G401 (cell line): ENCODE results near the gene ARHGAP26. TPM values are rescaled to one million over a fixed set of nuclear protein-coding genes. Genes with fewer than 3 reads are reported as not detected.

Source experiments
- DNase-seq: peaks from one replicate; pipeline ENCODE4 v3.0.0-alpha.2; 2015; ENCODE audit warnings: low spot score
- in situ Hi-C: cut with HindIII; loops from 2 replicates; pipeline ENCODE4 v1.10.0; 2016; ENCODE audit warnings: low sequenced_read_pairs, mixed read lengths
- total RNA-seq: library from RNA; depleted of rRNA; stranded (reverse); fragments of >200 nt; shearing (Covaris generic); gene quantifications from 2 replicates; pipeline ENCODE4 v1.2.3, GENCODE V29; 2014; rRNA removed

The ARHGAP26 gene
- total RNA-seq, 1 experiment from 2014 or later: not detected

DNA sequence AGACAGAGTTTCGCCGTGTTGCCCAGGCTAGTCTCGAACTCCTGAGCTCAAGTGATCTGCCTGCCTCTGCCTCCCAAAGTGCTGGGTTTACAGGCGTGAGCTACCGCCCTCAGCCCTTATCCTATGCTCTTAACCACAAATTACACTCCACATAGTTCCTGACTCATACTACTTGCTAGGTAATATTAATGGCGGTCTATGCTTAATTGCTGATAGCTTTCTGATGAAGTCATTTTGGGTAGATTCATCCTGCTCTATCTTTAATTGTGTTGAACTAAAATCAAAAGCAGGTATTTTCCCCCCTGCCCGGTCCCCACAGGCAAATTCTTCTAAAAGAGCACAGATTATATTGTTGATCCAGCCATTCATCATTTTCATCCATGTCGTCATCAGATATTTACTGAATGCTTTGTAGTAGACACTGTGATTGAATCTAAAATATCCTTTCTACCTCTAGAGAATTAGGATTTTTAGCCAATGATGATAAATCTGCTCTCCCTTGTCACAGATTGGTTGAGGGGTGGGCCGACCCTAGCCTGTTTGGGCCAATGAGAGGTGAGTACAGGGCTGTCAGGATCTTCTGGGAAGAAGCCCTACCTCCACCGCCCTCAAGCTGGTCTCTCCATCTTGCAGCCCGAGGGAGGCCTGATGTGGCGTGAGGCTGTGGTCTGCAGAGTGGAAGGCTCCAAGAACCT, 488.5 kb downstream of the ARHGAP26 start:
- in situ Hi-C loops: no loop called here
- DNase-seq: no peak

DNA sequence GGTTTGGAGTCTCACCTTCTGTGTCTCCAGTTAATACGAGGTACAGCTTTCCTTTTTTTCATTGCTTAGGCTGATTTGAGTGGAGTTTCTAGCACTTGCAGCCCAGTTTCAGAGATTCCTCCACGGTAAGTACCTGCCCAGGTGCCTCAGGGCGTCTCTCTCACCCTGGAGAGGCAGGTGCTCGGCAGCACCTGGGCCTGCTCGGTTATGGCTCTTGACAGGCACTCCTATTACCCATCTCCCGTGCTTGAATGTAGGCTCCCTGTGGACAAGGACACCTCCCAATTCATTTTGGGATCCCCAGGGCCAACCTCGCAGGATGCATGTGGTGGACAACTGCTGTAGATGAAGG, 489.1 kb downstream of the ARHGAP26 start:
- in situ Hi-C loops: no loop called here
- no peak for DNase-seq

DNA sequence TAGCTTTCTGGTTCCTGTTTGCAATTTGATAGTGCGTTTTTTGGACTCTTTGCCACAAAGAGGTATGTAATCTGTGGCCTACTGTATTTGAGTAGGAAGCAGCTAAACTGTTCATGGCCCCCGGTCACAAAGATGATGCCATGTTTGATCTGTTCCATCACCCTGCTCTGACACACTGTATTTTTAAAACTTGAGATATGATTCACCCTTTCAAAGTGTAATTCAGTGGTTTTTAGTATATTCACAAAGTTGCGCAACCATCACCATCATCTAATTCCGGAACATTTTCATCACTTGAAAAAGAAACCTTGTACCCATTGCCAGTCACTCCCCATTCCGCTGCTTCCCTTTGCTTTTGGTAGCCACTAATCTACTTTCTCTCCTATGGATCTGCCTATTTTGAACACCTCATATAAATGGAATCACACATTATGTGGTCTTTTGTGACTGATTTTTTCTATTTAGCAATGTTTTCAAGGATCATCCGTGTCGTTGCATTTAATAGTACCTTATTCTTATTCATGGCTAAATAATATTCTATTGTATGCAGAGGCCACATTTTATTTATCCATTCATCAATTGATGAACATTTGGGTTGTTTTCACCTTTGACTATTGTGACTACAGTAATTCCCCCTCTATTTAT, 491.7 kb downstream of the ARHGAP26 start:
- no peak for DNase-seq
- in situ Hi-C loops: no loop called here

DNA sequence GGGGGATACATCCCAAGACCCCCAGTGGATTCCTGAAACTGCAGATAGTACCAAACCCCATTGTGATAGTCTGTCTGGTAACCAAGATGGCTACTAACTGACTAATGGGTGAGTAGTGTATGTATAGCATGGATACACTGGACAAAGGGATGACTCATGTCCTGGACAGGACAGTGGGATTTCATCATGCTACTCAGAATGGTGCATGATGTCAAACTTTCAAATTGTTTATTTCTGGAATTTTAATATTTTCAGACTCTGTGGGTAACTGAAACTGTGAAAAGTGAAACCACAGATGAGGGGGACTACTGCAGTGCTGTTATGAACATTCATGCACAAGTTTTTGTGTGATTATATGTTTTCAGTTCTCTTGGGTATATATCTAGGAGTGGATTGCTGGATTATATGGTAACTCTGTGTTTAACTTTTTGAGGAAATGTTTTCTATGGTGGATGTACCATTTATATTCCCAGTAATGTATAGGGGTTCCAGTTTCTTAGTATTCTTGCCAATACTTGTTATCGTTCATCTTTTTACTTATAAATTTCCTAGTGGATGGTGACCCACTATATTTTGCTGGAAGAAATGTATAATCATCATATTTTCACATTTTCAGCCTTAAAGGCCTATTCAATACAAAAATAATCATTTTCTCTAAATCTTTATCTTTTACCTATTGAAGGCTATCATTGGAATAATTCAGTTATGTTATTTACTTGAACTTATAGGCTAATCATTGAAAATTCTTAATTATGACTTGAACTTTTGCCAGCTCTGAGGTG, 492.4 kb downstream of the ARHGAP26 start:
- DNase-seq: no peak
- in situ Hi-C loops: no loop called here

DNA sequence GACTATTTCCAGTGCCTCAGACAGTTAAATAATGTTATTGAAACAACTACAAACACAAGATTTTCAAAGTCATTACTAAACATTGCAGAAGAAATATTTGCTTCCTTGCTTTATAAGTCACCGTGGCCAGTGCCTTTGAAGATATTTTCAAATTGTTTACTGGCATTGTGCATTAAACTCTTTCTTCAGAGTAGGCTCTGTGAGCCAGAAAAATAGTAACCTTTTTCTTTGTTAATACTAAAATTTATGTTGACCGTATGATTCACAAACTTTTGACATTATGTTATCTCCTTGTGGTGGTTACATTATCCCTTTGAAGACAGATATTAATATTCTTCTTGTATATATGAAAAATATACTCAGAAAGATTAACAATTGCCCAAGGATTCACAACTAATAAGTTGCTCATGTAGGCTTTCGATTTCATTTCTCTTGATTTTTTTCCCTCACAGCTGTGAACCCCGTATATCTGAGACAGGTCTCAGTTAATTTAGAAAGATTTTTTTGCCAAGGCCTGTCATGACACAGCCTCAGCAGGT, 493.2 kb downstream of the ARHGAP26 start:
- in situ Hi-C loops: no loop called here
- DNase-seq: no peak

DNA sequence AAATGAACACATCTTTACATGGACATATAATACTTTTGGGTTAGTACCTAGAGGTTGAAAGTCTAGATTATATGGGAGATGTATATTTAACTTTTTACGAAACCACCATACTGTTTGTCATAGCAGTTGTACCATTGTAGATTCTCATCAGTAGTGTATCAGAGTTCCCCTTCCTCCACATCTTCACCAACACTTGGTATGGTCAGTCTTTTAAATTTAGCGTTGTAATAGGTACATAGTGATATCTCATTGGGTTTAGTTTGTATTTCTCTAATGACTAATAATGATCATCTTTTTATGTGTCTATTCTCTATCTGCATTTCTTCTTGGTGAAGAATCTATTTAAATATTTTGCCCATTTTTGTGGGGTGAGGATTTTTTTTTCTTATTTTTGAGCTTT, 495.8 kb downstream of the ARHGAP26 start:
- in situ Hi-C loops: no loop called here
- DNase-seq: no peak

DNA sequence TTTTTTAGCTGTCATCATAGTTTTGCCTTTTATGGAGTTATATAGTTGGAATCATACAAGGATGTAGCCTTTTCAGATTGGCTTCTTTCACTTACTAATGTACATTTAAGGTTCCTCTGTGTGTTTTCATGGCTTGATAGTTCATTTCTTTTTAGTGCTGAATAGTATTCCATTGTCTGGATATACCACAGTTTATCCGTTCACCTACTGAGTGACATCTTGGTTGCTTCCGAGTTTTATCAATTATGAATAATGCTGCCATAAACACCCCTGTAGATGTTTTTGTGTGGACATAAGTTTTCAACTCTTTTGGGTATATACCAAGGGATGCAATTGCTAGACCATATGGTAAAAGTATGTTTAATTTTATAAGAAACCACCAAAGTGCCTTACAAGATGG, 497.0 kb downstream of the ARHGAP26 start:
- in situ Hi-C loops: no loop called here
- DNase-seq: no peak

DNA sequence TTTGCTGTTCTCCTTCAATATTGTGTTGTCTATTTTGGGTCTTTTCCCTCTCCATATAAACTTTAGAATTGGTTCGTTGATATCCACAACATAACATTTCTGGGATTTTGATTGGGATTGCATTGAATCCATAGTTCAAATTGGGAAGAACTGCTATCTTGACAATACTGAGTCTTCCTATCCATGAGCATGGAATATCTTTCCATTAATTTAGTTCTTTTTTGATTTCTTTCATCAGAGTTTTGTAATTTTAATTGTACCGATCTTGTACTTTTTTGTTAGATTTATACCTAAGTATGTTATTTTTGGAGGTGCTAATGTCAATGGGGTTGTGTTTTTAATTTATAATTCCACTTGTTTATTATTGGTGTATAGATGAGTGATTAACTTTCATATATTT, 498.2 kb downstream of the ARHGAP26 start:
- in situ Hi-C loops: no loop called here
- no peak for DNase-seq

DNA sequence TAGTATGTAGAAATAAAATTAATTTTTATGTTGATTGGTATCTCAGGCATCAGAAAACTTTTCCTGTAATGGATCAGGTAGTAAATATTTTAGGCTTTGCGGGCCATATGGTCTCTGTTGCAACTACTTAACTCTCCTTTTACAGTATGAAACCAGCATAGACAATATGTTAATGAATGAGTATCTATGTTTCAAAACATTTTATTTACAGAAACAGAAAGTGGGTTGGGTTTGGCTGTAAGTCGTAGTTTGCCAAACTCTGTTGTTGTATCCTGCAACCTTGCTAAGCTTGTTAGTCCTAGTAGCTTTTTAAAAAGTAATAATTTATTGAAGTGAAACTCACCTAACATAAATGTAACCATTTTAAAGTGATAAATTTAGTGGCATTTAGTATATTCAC, 501.3 kb downstream of the ARHGAP26 start:
- DNase-seq: no peak
- in situ Hi-C loops: no loop called here

DNA sequence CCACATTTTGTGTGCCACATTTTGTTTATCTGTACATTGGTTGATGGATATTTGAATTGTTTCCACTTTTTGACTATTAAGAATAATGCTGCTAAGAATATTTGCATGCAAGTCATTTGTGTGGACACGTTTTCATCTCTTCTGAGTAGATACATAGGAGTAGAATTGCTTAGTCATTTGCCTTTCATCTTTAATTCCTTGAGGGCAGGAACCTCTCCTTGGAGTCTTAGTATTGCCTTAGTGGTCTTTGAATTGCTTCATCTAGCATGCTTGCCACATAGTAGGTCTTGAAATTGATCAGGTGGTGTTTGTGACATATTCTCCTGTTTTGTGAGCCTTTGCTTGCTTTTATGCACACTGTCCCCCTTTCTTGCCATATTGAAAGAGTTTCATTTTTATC, 504.8 kb downstream of the ARHGAP26 start:
- no peak for DNase-seq
- in situ Hi-C loops: no loop called here

DNA sequence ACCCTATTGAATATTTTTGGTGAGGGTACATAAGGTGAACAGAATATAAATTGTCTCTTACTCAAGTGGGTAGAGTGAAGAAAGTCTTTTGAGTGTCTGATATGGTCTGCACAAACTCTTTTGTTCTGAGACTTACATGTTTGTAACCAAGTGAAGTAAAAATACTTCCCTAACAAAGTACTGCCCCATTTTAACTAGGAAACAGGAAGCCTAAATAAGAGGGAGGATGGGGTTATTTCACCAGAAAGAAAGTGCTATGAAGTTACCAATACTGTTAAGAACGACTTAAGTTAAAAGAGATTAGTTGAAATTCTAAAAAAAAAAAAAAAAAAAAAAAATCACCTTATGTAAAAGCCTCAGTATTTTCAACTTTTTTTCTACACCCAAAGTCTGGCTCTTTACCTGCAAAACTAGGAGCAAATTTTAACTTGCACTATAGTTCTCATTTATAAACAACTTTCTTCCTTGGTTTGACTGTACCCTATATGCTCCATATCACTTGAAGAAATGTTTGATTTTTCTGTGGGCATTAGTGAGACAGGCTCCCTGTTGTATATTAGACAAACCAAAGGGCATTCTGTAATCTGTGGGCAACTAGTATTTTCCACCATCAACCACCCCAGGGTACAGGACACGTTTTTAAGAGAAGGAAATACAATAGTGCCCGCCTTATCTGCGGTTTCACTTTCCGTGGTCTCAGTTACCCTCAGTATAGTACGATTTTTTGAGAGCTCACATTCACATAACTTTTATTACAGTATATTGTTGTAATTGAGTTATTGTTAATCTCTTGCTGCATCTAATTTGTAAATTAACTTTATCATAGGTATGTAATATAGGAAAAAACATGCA, 505.6 kb downstream of the ARHGAP26 start:
- in situ Hi-C loops: no loop called here
- no peak for DNase-seq

DNA sequence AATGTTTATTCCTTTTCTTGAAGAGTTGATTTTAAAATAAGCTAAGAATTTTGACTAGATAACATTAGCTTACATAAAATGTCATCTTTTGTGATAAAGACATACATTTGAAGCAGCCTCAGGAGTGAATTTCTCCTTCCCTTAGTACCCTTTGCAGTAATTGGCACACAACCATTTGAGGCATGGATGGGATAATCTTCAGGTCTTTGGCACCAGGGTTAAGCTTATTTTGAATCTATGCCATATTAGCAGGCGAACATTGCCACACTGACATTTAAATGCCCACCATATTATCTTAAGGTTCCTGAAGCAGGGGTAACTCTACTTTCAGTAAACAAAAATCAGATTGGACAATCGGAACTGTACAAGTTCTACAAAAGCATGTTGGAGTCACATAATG, 507.4 kb downstream of the ARHGAP26 start:
- DNase-seq: peak; percentile 56
- in situ Hi-C loops: no loop called here

Other genes with a start within 250 kb of the ARHGAP26 start
- gene FGF1, start 84.3 kb upstream of the ARHGAP26 start, total RNA-seq: 0.03 TPM in 1 of 2 replicates, not detected in the other